UCSD-AML1 (cell line): ENCODE results near the gene ASXL1.

Experiments
- DNase-seq: peaks from one replicate; lab custom pipeline; 2025; ENCODE audit not compliant: unreplicated experiment; lab: John Stamatoyannopoulos, UW

The ASXL1 gene

GRCh38 chr20:32477594-32478512 lies 119.7 kb downstream of the ASXL1 start:
- DNase-seq = no peak

GRCh38 chr20:32478576-32478975 lies 120.4 kb downstream of the ASXL1 start:
- no peak for DNase-seq

DNA sequence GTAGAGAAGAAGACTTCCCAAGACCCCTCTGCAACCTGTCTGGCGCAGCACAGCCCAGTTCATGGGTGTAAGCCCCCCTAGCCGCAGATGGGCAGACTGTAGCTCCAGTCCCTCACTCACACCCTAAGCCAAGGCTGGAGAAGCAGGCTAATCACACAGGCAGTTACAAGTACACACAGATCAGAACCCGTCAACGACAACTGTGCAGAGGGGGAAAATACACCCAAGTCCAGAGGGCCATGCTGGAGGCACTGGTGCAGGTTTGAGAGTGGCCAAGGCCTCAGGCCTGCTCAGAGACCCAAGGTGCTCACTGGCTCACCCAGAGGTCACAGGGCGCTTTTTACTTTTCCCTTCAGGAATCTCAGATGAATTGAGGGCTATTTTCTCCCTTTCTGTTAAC lies 120.9 kb downstream of the ASXL1 start:
- no peak for DNase-seq

DNA sequence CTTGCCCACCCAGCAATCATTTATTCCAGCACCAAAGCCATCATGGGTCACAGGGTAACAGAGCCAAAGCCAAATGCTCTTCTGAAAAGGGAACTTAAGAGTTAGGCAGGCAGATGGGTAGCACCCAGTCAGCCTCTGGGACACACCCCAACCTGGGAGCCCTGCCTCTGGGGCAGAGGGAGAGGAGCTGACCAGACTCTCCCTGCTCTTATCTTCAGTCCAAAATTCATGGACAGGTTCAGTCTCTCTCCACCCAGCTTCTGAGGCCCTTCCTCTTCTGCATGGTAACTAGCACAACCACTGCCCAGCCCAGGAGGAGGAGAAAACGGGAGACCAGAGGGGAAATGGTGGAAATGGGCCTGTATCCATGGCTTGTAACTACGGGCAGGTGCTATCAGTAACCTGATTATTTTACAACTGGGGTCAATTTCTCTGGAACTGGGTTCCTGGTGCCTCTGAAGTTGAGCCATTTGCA lies 121.6 kb downstream of the ASXL1 start:
- DNase-seq = no peak

- no peak for DNase-seq
Observed at GRCh38 chr20:32480371-32481241, 122.5 kb downstream of the ASXL1 start.

GRCh38 chr20:32481311-32482142 lies 123.4 kb downstream of the ASXL1 start:
- DNase-seq = no peak

- no peak for DNase-seq
Observed at GRCh38 chr20:32482143-32482441, 124.0 kb downstream of the ASXL1 start.

DNA sequence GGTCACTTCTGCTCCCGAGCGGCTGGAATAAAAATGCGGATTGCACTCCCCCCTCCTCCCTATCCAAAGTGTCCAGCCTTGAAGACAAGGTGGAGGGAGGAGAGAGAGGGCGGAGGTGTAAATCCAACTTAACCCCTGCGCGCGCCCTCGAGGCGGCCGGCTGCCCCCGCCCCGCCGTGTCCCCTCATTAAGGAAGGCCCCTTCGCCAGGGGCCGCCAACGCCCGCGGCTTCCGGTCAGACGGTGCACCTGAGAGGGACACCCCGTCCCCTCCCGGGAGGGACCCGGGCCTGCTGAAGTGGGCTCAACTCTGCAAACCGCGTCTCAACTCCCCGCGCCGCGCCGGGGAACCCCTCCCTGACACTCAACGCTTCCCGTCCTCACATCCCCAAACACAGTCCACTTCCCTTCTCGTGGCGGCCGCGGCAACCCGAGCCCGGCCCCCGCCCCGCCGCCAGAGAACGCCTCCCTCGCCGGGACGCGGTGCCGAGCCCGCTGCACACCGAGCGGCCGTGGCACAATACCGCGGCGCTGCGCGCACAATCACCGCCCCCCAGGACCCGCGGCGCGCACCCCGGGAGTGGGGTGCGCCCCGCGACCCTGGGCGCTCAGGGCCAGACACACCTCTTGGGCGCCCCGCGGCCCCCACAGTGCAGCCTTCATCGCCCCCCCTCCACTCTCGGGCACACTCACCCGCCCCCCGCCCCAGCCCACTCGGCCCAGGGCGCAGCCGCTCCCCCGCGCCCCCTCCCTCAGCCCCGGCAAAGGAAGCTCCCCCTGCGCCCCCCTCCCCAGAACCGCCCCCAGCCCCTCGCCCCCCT lies 124.5 kb downstream of the ASXL1 start:
- DNase-seq = peak; percentile 59

DNA sequence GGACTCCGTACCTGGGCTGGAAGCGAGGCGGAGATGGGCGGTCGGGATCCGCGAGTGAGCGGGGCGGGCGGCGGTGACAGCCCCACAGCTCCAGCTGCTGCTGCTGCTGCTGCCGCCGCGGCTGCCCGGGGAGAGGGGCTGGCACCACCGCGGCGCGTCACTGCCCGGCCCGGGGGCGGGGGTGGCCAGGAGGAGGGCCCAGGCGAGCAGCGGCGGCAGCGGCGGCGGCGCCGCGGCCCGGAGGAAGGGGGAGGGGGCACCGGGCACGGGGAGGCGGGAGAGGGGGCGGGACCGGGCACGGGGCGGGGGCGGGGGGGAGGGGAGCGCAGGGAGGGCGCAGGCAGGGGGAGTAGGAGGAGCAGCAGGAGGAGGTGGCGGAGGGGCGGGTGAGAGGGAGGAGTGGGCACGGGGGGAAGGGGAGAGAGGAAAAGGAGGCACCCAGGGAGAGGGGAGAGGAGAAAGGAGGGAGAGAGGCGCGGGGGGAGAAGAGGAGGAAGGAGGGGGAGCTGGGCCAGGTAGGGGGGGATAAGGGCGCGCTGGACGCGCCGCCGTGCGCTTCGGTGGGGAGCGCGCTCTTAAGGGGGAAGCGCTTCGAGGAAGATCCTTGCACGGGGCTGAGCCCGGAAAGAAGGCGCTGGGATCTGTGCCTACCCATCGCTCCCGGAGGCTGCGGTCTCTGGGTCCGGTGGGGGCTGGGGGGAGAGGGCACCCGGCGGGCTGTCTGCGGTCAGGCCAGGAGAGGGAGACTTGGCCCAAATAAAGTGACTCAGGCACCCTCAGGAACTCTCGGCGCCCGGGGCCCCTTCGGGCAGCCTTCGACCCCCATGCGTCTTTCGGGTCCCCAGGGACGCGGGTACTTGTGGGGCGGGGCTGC lies 125.5 kb downstream of the ASXL1 start:
- peak; percentile 90 for DNase-seq

GRCh38 chr20:32484225-32484957 lies 126.3 kb downstream of the ASXL1 start:
- DNase-seq = no peak

- DNase-seq = peak; percentile 71
Observed at GRCh38 chr20:32484958-32485769, 127.0 kb downstream of the ASXL1 start.

GRCh38 chr20:32485770-32486478 lies 127.8 kb downstream of the ASXL1 start:
- DNase-seq = no peak

DNA sequence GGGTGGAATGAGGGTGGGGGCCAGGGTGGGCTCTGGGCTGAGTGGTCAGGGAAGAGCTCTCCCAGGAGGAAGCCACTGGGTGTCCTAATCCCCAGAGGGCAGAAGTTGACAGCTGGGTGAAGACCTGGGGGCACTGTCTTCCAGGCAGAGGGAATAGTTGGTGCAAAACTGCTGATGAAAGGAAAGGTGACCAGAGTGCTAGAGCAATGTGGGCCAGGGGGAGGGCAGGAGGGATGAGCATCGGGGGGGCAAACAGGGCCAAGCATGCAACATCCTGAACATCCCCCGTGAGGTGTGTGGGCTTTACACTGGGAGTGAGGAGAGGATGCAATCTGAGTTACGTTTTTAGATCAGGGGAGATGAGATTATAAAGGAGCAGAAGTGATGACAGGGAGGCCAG lies 129.2 kb downstream of the ASXL1 start:
- DNase-seq = no peak

DNA sequence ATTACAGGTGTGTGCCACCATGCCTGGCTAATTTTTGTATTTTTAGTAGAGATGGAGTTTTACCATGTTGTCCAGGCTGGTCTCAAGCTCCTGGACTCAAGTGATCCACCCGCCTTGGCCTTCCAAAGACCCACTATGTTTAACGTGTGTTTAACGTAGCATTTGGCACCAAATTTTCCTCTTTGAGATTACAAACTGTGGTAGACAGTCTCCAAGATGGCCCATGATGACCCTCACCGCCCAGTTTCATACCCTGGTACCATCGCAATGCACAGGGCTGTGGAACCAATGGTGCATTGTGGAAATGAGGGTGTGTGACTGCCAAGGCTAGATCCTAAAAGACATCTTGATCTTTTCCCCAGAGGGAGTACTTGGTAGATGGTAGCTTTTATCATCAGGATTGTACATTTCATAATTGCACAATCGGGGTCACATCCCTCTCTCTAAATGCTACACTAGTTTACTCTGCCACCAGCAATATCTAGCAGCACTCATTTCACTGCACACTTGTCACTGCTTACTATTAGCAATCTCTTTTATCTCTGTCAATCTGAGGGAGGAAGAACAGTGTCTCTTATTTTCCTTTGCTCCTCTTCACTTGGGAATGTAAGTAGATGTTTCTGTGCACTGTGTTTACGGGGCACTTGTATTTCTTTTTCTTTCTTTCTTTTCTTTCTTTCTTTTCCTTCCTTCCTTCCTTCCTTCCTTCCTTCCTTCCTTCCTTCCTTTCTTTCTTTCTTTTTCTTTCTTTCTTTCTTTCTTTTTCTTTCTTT lies 130.1 kb downstream of the ASXL1 start:
- no peak for DNase-seq
